Rectal smooth muscle tissue (tissue), 1 donor: ENCODE measurements around the gene ERICH6.
"Not testable (repeated sequence)": the region's sequence is repeated elsewhere in the genome, so short reads cannot be mapped to it uniquely, and the experiment has no call there.

Source experiments
- H3K27ac ChIP-seq: one replicate; pipeline ENCODE4 v1.7.0; 2013; ENCODE audit warnings: low read depth, low read length, inconsistent platforms
- H3K27me3 ChIP-seq: one replicate; pipeline ENCODE4 v1.7.0; 2013; ENCODE audit warnings: low read length; ENCODE audit not compliant: control insufficient read depth, insufficient read depth
- H3K36me3 ChIP-seq: one replicate; pipeline ENCODE4 v1.7.0; 2013; ENCODE audit warnings: low read length; ENCODE audit not compliant: control insufficient read depth, insufficient read depth
- H3K4me1 ChIP-seq: one replicate; pipeline ENCODE4 v1.7.0; 2013; ENCODE audit warnings: low read length; ENCODE audit not compliant: control insufficient read depth, insufficient read depth
- H3K4me3 ChIP-seq: one replicate; pipeline ENCODE4 v1.7.0; 2013; ENCODE audit warnings: low read length
- H3K9ac ChIP-seq: one replicate; pipeline ENCODE4 v1.7.0; 2013; ENCODE audit warnings: low read length

ERICH6 gene

DNA sequence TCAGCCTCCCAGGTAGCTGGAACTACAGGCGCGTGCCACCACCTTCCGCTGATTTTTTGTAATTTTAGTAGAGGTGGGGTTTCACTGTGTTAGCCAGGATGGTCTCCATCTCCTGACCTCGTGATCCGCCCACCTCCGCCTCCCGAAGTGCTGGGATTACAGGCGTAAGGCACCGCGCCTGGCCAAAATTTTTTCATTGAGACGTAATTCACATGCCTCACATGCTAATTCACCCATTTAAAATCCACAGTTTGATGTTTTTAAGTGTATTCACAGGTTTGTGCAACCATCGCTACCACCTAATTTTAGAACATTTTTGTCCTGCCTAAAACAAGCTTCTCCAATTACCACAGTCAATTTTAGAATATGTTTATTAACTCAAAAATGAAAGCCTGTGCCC, 63.5 kb downstream of the ERICH6 start:
- Histone ChIP-seq H3K27ac (no peak overlapping the region), H3K9ac (no peak overlapping the region), H3K4me1 (no peaks in the 10 kb centered on the region), H3K36me3 (no peaks in the 10 kb centered on the region), H3K27me3 (no peaks in the 10 kb centered on the region), H3K4me3 (no peak overlapping the region)

DNA sequence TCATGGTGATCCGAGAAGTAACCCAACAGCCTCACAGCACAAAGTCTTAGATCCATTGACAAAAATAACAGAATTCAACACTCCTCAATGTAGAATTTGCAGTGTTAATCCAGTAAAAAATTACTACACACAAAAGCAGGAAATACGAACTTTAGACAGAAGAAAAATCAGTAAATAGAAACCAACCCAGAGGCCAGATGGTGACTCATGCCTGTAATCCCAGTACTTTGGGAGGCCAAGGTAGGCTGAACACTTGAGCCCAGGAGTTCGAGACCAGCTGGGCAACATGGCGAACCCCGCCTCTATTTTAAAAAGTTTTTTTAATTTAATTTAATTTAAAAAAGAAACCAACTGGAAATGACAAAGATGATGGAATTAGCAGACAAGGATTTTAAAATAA, 64.5 kb downstream of the ERICH6 start:
- Histone ChIP-seq H3K36me3 (no peaks in the 10 kb centered on the region), H3K27ac (no peak overlapping the region), H3K4me3 (no peak overlapping the region), H3K4me1 (no peaks in the 10 kb centered on the region), H3K27me3 (no peaks in the 10 kb centered on the region), H3K9ac (no peak overlapping the region)

DNA sequence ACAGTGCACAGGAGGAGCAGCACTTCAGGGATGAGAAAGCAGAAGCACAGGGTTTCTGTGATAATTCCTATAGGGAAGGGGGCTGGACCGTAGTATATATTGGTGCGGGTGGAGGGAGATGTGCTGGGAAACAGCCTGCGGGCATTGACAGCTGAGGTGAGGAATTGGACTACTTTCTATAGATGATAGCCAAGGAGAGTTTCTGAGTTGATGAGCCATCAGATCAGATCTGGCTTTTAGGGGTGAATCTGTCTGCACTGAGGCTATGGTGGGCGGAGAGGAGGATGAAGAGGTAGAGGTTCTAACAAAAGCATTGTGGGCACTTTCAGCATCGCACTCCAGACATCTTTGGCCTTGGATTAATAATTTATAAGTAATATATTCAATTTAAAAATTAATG, 67.5 kb downstream of the ERICH6 start:
- Histone ChIP-seq H3K4me3 (no peak overlapping the region), H3K27ac (no peak overlapping the region), H3K9ac (no peak overlapping the region), H3K4me1 (no peaks in the 10 kb centered on the region), H3K27me3 (no peaks in the 10 kb centered on the region), H3K36me3 (no peaks in the 10 kb centered on the region)

DNA sequence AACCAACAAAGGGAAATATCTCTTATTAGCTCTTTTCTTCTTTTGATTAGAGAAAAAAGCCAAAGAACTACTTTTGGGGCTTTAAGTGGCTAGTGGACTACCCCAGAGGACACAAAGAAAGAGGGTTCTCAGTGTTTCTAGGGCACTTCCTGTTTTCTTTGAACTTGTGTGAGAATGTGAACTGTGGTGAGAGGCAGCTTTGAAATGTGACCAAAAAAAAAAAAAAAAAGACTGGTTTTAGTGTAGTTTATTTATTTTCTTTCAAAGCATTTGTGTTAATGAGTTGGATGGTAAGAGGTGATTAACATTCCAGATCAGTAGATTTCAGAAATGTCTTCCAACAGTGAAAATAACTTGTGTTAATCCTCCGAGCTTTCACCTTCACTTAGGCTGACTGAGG, 68.2 kb downstream of the ERICH6 start:
- no peaks in the 10 kb centered on the region for H3K27me3 ChIP-seq
- no peak overlapping the region for H3K4me3 ChIP-seq
- peaks cover 4% of the 10 kb centered on the region for H3K36me3 ChIP-seq
- H3K27ac ChIP-seq: no peak overlapping the region
- H3K9ac ChIP-seq: no peak overlapping the region
- H3K4me1 ChIP-seq: no peaks in the 10 kb centered on the region

DNA sequence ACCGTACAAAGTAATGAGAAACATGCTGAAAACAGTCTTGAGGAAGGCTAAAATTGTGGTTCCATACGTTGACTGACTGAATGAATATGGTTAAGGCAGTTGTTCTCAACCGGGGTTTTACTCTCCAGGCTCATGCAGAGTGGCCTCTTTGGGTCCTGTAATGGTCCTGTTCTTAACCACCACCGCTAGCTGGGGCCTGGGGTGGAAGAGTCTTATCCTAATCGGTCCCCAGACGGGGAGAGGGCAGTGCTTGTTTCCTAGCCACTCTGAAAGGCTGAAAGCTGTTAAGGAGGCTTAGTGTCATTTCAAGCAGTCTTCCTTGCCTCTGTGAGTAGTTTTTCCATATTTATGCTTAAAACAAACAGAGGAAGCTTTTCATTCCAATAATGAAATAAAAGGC, 68.6 kb downstream of the ERICH6 start:
- no peaks in the 10 kb centered on the region for H3K4me1 ChIP-seq
- H3K27ac ChIP-seq: no peak overlapping the region
- H3K27me3 ChIP-seq: no peaks in the 10 kb centered on the region
- H3K9ac ChIP-seq: no peak overlapping the region
- no peak overlapping the region for H3K4me3 ChIP-seq
- H3K36me3 ChIP-seq: peaks cover 4% of the 10 kb centered on the region

DNA sequence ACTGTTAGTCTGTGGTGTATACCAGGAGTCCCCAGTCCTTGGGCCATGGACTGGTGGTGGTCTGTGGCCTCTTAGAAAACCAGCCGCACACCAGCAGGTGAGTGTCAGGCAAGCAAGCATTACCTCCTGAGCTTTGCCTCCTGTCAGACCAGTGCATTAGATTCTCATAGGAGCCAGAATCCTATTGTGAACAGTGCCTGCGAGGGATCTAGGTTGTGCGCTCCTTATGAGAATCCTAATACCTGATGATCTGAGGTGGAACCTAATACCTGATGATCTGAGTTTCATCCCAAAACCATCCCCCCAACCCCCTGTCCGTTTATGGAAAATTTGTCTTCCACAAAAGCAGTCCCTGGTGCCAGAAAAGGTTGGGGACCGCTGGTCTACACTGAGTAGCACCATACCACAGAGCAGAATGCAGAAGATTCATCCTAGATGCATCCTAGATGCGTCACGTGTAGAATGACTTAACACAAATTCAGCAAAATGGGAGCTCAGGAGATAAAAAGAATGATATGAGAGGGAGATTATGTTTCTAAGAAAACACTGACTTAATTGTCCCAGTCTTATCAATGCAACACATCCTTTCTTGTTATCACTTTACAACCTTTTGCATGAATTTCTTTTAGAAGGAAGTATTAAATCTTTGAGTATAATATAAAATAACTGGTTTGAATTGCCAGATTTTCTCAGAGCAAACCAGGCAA, 72.1 kb downstream of the ERICH6 start:
- Histone ChIP-seq H3K27ac (no peak overlapping the region), H3K4me1 (no peaks in the 10 kb centered on the region), H3K36me3 (peaks cover 6% of the 10 kb centered on the region), H3K27me3 (no peaks in the 10 kb centered on the region), H3K9ac (no peak overlapping the region), H3K4me3 (no peak overlapping the region)

DNA sequence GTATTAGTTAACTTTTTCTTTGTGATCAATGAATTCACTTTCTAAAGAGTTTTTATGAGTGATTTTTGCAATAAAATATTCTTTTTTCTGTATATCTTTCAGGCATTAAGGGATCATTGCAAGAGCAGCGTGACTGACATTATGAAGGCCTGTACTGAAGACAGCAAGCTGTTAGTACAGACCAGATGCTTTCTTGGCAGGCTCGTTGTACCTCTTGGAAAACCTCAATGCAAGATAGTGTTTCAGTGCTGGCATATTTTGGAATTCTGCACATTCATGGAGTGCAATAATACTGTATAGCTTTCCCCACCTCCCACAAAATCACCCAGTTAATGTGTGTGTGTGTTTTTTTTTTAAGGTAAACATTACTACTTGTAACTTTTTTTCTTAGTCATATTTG, 76.2 kb downstream of the ERICH6 start:
- H3K4me3 ChIP-seq: no peak overlapping the region
- no peaks in the 10 kb centered on the region for H3K27me3 ChIP-seq
- peaks cover 13% of the 10 kb centered on the region for H3K36me3 ChIP-seq
- H3K4me1 ChIP-seq: no peaks in the 10 kb centered on the region
- no peak overlapping the region for H3K27ac ChIP-seq
- no peak overlapping the region for H3K9ac ChIP-seq

DNA sequence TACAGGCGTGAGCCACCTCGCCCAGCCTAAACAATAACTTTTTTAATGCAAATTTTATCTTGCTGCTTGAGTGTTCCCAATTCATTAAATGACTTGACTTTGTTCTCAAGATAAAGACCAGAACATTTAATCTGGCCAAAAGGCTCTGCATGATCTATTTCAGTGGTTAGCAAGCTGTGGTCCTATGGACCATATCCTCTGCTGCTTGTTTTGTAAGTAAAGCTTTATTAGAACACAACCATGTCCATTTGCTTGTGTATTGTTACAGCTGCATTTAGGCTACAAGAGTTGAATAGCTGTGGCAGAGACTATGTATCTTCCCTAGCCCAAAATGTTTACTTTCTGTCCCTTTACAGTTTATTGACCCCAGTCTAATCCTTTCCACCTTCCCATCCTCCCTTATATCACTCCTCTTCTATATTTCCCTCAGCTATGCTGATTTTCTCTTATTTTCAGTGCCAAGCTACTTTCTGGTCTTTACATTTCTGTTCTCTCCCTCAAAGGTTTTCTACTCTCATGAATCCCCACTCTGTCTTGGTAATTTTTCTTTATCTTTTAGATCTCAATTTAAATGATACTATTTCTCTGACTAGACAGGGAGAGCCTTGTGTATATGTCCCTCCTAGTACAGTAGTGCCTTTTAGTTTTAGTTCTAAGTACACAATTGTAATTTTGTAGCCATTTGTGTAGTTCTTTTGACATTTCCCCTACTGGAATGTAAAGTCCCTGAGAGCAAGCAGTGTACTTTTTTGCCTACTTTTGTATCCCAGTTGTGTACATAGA, 77.4 kb downstream of the ERICH6 start:
- Histone ChIP-seq H3K27ac (no peak overlapping the region), H3K36me3 (peaks cover 13% of the 10 kb centered on the region), H3K27me3 (no peaks in the 10 kb centered on the region), H3K4me1 (no peaks in the 10 kb centered on the region), H3K9ac (no peak overlapping the region), H3K4me3 (no peak overlapping the region)

DNA sequence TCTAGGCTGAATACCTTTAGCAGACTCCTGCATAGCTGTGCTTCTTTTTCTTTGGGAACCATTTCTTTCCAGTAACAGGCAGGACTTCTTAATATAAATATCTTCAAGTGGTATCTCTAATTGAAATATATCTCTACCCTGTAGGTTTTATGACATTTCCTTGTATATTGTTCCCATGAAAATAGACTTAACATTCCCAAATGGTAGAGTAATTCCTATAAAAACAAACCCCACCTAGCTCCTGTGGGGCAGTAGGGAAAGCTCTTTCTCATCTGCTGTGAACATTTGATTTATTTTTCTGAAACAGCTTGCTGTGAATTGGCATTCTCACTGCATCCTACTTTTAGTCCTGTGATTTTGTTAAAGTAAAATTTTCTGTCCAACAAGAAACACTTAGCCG, 79.8 kb downstream of the ERICH6 start:
- H3K27ac ChIP-seq: no peak overlapping the region
- H3K4me1 ChIP-seq: no peaks in the 10 kb centered on the region
- H3K36me3 ChIP-seq: peaks cover 9% of the 10 kb centered on the region
- no peaks in the 10 kb centered on the region for H3K27me3 ChIP-seq
- H3K9ac ChIP-seq: no peak overlapping the region
- H3K4me3 ChIP-seq: no peak overlapping the region

DNA sequence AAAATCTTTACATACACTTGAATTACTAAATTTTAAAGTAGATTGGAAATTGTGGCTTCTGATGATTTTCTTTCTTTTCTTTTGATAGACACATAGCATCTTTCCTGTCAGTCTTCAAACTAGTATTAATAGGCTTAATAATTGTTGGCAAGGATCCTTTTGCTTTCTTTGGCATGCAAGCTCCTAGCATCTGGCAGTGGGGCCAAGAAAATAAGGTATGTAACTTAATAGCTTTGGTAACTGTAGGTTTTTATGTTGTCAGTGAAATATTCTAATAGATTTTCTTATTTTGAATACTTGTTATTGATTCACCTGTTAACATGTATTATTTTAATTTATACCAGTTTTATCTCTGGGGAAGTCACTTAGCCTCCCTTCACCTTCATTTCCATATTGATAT, 80.8 kb downstream of the ERICH6 start:
- H3K9ac ChIP-seq, H3K4me1 ChIP-seq, H3K36me3 ChIP-seq, H3K27ac ChIP-seq, H3K4me3 ChIP-seq, H3K27me3 ChIP-seq: not testable (repeated sequence)

DNA sequence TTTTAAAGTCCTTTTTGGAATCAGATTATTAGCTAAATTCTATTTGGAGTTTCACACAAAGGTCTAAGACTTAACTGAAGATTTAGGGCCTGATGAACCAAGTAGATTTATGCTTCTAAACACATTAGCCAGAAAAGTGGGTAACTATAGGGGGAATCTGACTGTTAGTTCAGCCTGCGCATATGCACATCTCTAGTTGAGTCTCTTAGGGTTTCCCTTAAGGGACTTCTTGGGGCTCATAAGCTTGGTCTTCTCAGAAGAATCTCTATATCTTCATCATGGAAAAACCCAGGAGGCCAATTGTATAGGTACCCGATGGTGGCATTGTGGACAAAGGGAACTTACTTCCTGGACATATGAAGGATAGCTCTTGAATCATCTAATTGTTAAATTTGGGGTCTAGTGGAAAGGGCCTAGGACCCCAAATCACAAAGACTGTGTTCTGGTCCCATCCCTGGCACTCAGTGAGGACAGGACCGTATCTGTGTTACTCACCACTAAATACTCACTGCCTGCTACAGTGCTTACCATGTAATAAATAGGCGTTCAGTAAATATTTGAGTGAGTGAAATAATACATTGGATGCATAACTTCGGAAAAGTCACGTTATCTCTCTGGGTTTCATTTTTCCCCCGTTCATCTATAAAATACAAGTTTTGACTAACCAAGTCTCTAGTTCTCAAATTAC, 83.6 kb downstream of the ERICH6 start:
- no peaks in the 10 kb centered on the region for H3K4me1 ChIP-seq
- no peak overlapping the region for H3K27ac ChIP-seq
- H3K27me3 ChIP-seq: no peaks in the 10 kb centered on the region
- H3K9ac ChIP-seq: no peak overlapping the region
- H3K36me3 ChIP-seq: peaks cover 2% of the 10 kb centered on the region
- H3K4me3 ChIP-seq: no peak overlapping the region

DNA sequence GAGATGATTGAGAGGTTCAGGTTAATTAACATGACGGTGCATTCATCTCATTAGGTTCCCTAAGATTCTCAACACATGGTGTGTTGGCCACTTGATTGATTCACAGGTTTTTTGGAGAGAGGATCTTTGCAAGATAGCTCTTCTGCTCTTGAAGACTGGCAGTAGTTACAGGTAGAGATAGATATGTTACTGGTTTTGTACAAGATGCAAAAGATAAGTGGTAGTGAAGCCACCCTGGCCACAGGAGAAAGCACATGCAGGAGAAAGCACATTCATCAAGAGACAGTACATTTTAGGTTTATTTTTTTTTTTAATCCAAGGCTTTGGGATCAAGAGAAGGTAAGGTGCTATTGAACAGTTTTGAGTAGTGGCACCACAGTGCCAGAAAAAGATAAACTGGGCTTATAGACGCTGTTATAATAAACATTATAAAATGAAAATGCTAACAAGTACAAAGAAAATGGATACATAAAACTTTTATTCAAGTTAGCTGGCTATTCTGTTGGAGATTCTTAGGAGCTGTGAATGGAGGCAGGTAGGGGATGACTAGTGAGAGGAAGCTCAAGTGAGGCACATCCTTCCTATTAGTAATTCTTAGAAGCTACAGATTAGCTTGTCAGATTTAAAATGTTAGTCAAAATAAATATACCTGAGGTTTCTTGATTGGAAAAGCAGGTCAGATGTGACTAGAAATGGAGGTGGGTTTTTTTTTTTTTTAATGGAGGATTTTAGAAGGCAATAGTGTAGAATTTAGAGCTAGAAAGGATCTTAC, 89.8 kb downstream of the ERICH6 start:
- no peaks in the 10 kb centered on the region for H3K36me3 ChIP-seq
- no peak overlapping the region for H3K27ac ChIP-seq
- H3K9ac ChIP-seq: no peak overlapping the region
- H3K27me3 ChIP-seq: no peaks in the 10 kb centered on the region
- no peaks in the 10 kb centered on the region for H3K4me1 ChIP-seq
- no peak overlapping the region for H3K4me3 ChIP-seq
